Measurements from ENCODE around the gene GNG7.
"Not testable (repeated sequence)": the region's sequence is repeated elsewhere in the genome, so short reads cannot be mapped to it uniquely, and the experiment has no call there.

The GNG7 gene

GRCh38 chr19:2547033-2547680 is 155.3 kb downstream of the GNG7 start:
- DNase-seq, result no peak

GRCh38 chr19:2546128-2547032 is 156.1 kb downstream of the GNG7 start:
- peak; percentile 91 for DNase-seq

GRCh38 chr19:2545416-2546127 is 156.9 kb downstream of the GNG7 start:
- DNase-seq, result not testable (repeated sequence)

- no peak for DNase-seq
These were observed 157.7 kb downstream of the GNG7 start for GRCh38 chr19:2544576-2545415.

- DNase-seq, result peak; percentile 88
These were observed 158.7 kb downstream of the GNG7 start for GRCh38 chr19:2543463-2544442.

- DNase-seq, result not testable (repeated sequence)
These were observed 159.4 kb downstream of the GNG7 start for GRCh38 chr19:2543072-2543462.

- DNase-seq, result peak; percentile 31
These were observed 160.0 kb downstream of the GNG7 start for GRCh38 chr19:2542341-2543069.

- DNase-seq, result no peak
These were observed 161.6 kb downstream of the GNG7 start for GRCh38 chr19:2540646-2541454.

DNA sequence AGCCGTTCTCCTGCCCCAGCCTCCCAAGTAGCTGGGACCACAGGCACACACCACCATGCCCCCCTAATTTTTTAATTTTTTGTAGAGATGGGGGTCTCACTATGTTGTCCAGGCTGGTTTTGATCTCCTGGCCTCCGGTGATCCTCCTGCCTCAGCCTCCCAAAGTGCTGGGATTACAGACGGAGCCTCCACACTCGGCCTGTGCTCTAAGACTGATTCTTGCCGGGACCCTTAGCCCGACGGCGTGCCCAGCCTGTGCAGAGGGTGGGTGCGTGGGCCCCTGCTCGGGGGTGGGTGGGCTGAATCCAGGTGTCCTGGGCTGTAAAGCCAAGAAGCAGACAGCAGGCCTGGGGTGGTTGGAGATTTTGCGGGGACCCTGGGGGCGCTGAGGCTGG is 162.2 kb downstream of the GNG7 start:
- no peak for DNase-seq

- no peak for DNase-seq
These were observed 164.3 kb downstream of the GNG7 start for GRCh38 chr19:2538096-2538757.

DNA sequence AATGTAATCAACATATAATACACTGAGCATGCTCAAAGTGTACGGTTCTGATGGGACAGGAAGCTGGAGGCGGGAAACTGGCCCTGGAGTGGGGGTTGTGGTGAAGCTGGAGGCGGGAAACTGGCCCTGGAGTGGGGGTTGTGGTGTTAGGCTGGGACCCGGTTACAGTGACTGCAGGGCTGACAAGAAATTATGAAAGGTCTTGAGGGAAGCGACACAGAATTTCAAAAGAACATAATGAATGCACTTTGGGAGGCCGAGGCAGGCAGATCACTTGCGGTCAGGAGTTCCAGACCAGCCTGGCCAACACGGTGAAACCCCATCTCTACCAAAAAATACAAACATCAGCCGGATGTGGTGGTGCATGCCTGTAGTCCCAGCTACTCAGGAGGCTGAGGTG is 164.9 kb downstream of the GNG7 start:
- peak; percentile 48 for DNase-seq

DNA sequence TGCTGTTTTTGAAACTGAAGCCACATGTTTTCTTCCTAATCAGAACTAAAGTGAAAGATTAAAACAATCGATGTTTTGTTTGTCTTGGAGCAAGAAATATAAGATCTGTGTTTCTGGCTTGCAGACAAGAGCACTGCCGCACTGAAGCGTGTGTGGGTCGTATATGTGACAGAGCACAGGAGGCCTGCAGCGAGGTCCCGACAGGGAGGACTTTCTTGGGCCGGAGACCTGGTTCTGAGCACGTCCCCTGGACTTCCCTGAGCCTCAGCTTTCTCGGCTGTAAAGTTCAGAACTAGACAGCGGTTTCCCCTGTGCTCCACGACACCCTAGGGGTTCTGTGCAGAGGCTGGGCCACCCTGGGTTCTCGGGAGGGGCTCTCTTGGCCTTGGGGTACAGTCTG is 166.0 kb downstream of the GNG7 start:
- no peak for DNase-seq

DNA sequence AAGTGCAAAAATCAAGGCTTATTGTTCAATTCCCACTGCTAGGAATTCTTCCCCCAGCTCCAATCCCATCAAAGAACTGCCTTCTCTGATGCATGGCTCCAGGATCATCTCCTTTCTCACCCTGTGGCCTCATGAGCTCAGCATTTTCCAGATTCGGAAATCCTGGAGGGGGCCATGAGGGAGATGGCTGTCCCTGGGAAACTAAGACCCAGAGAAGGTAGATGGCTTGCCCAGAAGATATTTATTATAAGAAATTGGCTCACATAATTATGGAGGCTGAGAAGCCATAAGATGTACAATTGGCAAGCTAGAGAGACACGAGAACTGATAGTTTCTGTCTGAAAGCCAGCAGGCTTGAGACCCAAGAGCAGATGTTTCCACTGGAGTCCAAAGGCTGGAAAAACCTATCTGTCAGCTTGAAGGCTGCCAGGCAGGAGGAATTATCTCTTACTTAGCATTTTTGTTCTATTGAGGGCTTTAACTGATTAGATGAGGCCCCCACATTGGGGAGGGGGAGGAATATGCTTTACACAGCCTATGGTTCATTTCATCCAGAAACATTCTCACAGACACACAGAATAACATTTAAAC is 168.0 kb downstream of the GNG7 start:
- no peak for DNase-seq

- DNase-seq, result no peak
These were observed 168.6 kb downstream of the GNG7 start for GRCh38 chr19:2533686-2534422.

DNA sequence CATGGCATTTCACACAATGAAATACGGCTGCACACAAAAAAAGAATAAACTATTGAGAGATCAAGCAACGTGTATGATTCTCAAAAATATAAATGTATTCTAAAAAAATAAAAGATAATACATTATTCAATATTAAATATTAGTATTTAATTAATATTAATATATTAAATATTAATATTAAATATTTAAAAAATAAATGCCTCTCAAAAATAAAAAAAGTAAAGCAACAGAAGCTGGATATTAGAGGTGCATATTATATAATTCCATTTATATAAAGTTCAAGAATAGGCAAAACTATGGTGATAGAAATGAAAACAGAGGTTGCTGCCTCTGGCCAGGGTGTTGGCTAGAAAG is 169.4 kb downstream of the GNG7 start:
- no peak for DNase-seq

DNA sequence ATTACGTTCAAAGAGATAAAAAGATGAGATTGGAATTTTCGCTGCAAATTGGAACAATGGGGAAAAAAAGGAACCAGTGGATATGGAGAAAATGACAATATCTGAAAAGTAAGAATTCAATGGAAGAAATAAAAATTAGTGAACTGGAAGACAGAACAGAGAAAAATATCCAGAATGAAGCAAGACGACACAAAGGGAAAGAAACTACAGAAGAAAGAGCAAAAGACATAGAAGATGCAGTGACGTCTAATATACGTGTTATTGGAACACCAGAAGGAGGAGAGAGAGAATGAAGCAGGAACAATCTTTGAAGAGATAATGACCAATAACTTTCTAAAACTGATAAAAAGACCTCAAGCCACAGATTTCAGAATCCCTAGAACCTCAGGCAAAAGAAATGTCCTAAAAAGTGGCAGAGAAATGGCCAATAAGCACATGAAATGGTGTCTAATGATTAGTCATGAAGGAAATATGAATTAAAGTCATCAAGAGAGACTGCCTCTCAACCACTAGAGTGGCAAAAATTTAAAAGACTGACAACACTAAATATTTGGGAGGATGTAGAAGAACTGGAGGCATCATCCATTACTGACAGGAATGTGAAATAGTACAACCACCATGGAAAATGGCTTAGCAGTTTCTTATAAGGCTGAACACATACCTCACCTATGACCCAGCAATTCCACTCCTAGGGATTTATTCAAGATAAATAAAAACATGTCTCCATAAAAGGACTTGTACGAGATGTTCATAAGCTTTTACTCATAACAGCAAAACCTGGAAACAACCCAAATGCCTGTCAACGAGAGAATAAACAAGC is 170.0 kb downstream of the GNG7 start:
- no peak for DNase-seq

GRCh38 chr19:2529942-2530341 is 172.6 kb downstream of the GNG7 start:
- DNase-seq, result not testable (repeated sequence)
